ENCODE measurements around the gene AP5S1. TPM values are rescaled to one million over a fixed set of nuclear protein-coding genes. Genes with fewer than 3 reads are reported as not detected.

Gene AP5S1, protein sequence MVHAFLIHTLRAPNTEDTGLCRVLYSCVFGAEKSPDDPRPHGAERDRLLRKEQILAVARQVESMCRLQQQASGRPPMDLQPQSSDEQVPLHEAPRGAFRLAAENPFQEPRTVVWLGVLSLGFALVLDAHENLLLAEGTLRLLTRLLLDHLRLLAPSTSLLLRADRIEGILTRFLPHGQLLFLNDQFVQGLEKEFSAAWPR
- total RNA-seq: 10 to 100 TPM; 13.0 to 13.5 TPM

DNA sequence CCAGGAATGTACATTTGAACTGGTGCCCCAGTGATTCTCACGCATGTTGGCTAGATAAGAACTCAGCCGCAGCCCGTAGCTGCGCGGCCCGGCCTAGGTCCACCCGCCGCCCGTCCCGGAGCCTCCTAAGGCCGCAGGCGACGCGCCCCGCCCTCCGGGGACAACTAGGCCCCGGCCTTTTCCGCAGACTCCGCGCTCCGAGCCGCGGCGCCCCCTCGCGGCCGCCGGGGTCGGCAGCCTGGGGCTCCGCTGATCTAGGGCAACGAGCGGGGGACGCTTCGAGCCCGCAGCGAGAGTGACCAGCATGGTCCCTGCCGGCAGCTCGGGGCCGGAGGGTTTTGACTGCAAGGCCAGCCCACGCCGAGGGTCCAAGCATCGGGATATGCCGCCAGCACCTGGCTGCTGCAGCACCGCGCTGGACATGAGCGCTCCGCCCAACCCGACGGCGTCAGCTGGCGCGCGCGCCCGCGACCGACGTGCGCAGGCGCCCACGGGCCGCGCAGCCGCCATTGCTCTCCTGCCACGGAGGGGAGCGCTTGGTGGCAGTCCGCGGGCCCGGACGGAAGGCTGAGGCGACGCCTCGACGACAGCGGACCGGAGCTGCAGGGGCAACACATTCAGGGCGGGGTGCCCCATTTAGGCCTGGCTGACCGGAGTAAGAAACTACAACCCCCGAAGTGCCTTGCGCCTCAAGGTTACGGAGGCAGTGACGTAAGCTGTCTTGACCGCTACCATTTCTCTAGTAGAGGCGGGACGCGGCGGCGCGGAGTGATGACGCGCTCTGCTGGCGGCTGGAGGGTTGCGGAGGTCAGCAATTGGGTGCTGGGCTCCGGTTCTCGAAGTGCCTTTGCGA is at the start of gene AP5S1:
AP5S1 (plus strand) TSS at position 500 of the 853 bp plus-strand sequence. CDS start 1,571 bp downstream, outside the sequence.

DNA sequence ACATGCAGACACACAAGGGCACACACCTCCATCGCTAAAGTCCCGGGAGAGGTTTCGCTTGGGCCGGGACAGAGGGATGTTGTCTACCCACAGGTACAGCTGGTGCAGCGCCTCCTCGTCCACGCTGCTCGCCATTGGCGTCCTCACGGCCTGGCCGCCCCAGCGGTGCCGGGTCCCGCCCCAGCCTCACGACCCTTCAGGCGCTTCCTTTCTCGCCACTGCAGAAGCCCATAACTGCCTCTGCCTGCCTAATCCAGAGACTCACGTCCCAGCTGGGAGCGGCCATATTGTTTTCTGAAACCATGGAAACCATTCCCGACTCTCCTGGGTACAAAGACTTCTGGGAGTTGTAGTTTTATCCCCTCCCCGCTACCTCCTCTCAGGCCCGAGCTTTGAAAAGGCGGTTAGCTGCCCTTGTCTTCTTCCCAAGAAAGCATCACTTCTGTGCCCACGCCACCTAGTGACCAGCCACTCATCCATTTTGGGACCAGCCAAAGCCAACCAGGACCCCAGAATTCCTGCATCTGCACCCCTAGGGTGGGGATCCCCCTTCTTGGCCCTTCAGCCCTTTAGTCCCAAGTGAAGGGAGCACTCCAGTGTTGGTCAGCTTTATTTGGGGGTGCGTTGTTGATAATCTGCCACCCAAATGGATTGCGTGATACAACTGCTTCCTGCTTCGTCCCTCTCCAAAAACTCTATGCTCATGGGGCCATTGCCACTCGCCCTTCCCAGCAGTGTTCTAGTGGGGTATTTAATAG is 39.0 kb upstream of the AP5S1 start, which contains the start of gene SPEF1:
SPEF1 (minus strand) TSS at position 296 of the 758 bp plus-strand sequence; CDS start at position 135, 161 bp downstream.

DNA sequence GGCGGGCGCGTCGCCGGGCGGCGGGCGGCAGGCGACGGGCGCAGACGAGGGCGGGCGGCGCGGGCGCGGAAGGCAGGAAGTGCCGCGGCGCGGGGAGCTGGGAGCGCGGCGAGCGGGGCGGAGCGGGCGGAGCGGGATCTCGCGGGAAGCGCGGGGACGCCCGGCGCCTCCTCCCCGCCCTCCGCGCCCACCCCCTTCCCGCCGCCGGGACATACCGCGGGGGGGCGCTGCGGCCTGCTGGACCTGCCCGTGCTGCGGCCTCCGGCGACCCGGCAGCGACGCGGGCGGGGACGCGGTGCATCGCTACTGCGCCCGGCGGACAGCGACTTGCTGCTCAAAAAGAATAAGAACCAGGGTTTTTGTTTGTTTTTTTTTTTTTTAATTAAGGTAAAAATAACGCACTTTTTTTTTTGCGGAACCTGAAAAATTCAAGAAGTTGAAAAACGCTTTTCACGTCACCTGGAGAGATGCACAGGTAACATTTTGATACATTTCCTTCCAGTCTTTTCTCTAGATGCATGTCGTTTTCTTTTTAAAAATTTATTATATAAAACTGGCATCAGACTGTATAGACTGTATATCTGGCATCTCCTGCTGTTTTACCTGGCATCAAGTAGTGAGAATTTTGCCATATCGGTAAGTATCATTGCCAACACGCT is 33.6 kb upstream of the AP5S1 start, which contains the start of gene CENPB:
CENPB (minus strand) TSS at position 76 of the 659 bp plus-strand sequence. CDS start 257 bp downstream, outside the sequence.

DNA sequence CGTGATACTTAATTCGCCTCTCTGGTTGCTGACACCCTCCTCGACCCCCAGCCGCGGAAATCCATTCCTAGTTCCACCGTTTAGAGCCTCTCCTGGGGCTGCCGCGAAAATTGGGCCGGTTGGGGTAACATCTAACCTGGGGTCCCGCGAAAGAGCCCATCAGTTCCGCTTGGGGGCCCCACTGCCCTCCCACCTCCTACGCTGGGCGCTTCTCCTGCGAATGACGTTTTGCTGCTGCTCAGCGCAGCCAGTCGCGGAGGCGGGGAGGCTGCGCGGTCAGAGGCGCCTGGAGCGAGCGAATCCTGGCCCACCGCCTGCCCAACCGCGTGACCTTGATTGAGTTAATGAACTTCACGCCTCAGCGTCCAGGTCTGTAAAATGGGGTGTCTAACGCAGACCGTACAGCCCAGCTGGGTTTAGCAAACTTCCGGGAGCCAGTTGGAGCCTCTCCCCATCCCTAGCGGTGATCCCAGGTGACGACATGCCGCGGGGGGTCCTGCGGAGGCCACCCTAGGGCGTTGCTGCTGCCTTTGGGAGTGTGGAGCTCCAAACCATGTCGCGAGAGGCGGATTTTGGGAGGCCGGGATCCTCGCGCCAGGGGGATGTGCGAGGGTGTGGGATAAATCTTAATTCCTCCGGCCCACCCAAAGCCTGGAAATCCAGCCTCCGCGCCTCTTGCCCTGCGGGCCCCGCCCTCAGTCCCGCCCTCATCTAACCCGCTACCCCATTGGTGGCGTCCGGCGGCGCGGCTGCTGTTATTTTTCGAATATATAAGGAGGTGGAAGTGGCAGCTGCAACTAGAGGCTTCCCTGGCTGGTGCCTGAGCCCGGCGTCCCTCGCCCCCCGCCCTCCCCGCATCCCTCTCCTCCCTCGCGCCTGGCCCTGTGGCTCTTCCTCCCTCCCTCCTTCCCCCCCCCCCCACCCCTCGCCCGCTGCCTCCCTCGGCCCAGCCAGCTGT is 24.6 kb upstream of the AP5S1 start, which contains the start of gene CDC25B:
CDC25B (plus strand) TSS at position 800 of the 958 bp plus-strand sequence. CDS start 222 bp downstream, outside the sequence.

DNA sequence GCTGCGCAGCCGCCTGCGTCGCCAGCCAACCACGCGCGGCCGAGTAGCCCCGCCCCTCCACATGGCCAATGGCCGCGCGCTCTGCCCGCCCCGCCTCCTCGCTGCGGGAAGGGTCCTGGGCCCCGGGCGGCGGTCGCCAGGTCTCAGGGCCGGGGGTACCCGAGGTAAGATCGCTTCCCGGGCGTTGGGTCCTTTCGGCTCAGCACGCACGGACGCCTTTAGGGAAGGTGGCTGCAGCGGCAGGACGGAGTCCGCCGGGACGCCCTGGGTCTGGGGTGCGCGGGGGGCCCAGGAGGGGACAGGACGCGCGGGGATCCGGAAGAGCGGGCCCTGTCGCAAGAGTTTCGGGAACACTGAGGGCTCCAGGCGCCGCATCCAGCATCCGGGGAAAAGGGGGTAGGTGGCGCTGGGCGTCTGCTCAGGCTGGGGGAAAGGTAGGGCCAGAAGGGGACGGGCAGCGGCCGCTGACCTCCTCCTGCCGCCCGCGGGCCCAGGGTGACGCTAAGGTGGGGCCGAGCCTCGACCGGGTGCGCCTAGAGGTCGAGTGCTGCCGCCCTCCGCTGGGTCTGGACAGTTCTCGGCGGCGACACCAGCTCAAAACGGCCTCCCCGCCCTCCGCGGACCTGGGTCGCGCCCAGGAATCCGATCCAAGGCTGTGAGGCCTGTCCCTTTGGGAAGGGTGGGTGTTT is 26.5 kb downstream of the AP5S1 start, which contains the start of gene MAVS:
MAVS (plus strand) TSS at position 95 of the 689 bp plus-strand sequence. CDS start 7,791 bp downstream, outside the sequence.

Other genes starting within 250 kb of the AP5S1 start
- gene GFRA4, start 157.1 kb upstream of the AP5S1 start, total RNA-seq: not detected
- gene ADAM33, start 138.5 kb upstream of the AP5S1 start, total RNA-seq: not detected
- gene SIGLEC1, start 107.9 kb upstream of the AP5S1 start, total RNA-seq: not detected
- not detected for gene HSPA12B, start 87.9 kb upstream of the AP5S1 start, total RNA-seq
- 10 to 100 TPM; 22.3 to 24.4 TPM for gene ADISSP, start 52.8 kb upstream of the AP5S1 start, total RNA-seq
- gene SPEF1, start 39.1 kb upstream of the AP5S1 start, total RNA-seq: not detected
- 10 to 100 TPM; 60.9 to 62.3 TPM for gene CENPB, start 33.8 kb upstream of the AP5S1 start, total RNA-seq
- gene CDC25B, start 24.2 kb upstream of the AP5S1 start, total RNA-seq: 100 to 1,000 TPM; 332 to 345 TPM
- 10 to 100 TPM; 35.4 to 36.5 TPM for gene MAVS, start 26.3 kb downstream of the AP5S1 start, total RNA-seq
- 10 to 100 TPM; 55.5 to 56.1 TPM for gene PANK2, start 68.8 kb downstream of the AP5S1 start, total RNA-seq
- gene RNF24, start 195.0 kb downstream of the AP5S1 start, total RNA-seq: 10 to 100 TPM; 12.5 to 13.2 TPM